ENCODE measurements around the gene MYOF. TPM values are rescaled to one million over a fixed set of nuclear protein-coding genes. Genes with fewer than 3 reads are reported as not detected.

Gene MYOF
- total and polyA plus RNA-seq, 4 donors, result 23.4 to 194 (median 82.2) TPM

DNA sequence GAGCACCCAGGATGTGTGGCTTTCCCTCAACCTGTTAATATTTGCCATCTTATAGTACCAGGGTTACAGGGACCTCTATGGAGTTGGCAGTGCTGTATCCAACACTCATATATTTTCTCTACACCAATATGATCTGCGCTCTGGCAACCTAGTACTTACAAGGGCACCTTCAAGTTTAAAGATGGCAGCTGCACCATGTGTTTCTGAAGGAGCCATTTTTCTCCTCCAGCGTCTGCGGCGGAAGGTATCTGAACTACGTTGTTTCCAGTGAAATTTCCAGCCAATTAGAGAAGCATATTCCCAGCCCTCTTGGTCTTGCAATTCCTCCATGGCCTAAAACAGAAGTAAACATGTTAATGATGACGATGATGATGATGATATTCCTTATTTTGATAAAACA, 125.6 kb downstream of the MYOF start:
- TF ChIP-seq, protein P1, sequence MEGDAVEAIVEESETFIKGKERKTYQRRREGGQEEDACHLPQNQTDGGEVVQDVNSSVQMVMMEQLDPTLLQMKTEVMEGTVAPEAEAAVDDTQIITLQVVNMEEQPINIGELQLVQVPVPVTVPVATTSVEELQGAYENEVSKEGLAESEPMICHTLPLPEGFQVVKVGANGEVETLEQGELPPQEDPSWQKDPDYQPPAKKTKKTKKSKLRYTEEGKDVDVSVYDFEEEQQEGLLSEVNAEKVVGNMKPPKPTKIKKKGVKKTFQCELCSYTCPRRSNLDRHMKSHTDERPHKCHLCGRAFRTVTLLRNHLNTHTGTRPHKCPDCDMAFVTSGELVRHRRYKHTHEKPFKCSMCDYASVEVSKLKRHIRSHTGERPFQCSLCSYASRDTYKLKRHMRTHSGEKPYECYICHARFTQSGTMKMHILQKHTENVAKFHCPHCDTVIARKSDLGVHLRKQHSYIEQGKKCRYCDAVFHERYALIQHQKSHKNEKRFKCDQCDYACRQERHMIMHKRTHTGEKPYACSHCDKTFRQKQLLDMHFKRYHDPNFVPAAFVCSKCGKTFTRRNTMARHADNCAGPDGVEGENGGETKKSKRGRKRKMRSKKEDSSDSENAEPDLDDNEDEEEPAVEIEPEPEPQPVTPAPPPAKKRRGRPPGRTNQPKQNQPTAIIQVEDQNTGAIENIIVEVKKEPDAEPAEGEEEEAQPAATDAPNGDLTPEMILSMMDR (IDR thresholded peaks at IDR 0.05; ENCODE audit: control extremely low read depth, extremely low read depth), result no peak
- Histone ChIP-seq H3K27ac (ENCODE audit: low read depth in 1 of 2, low read length in 1 of 2) (no peak overlapping the region), H3K9ac (ENCODE audit: insufficient read depth in 1 of 2, low read length in 2 of 2) (no peak overlapping the region)

DNA sequence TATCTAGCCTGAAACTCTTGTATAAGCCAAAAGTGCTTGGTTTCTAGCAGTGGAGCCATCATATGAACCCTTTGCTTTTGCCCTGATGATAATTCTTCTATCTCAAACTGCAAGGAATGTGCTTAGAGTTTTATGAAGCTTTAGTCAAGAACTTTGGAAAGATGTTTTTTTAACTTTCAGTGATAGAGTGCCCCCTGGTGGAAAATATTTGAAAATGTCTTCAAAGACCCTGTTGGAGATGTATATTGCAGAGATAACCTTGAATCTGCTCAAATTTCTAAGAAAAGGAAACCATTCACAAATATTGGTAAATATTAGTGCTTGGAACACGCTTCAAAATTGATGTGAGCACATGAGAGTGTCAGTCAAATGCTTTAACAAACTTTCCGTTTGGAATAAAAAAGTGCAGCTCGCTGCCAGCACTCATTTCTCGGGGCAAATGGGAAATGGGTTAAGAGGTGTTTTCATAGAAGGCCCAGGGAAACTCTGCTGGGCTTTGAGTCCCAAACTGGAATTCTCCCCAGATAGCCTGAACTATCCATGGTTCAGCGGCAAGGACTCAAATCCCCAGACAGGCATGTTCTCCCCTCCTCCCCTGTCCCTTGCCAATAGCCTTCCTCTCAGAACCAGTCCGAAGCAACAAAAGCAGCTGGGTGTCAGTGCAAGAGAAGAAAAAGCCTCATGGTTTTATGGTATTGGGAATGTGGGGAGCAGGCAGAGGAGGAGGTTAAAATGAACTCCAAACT, 129.3 kb downstream of the MYOF start:
- TF ChIP-seq, protein P1 (IDR thresholded peaks at IDR 0.05; ENCODE audit: control extremely low read depth, extremely low read depth), result peak; percentile 49
- ATAC-seq (ENCODE audit: insufficient read depth, low FRiP score) (no peak), DNase-seq (peak in 2 of 3 donors; percentile 69 to 79)

More for the DNA sequence above, 125.6 kb downstream of the MYOF start:
- H3K27me3 ChIP-seq (ENCODE audit: control insufficient read depth in 3 of 3, insufficient read depth in 3 of 3, low read length in 2 of 3), result no peaks in the 10 kb centered on the region
- no peak for DNase-seq
- H3K9me3 ChIP-seq (ENCODE audit: control insufficient read depth in 4 of 4, insufficient read depth in 3 of 4, low read length in 3 of 4), result peaks cover 0 to 2% (median 0%) of the 10 kb centered on the region in 4 donors
- no peak for ATAC-seq (ENCODE audit: insufficient read depth, low FRiP score)
- 93 to 94% methylated on average over 6 of the region's 6 CpGs for WGBS, 2 donors
- no peak overlapping the region for H3K4me3 ChIP-seq
- peaks cover 6 to 27% (median 21%) of the 10 kb centered on the region in 4 donors for H3K36me3 ChIP-seq (ENCODE audit: control insufficient read depth in 4 of 4, insufficient read depth in 4 of 4, low read length in 4 of 4)
- H3K4me1 ChIP-seq (ENCODE audit: control insufficient read depth in 5 of 5, insufficient read depth in 5 of 5, low read length in 5 of 5), result no peaks in the 10 kb centered on the region

DNA sequence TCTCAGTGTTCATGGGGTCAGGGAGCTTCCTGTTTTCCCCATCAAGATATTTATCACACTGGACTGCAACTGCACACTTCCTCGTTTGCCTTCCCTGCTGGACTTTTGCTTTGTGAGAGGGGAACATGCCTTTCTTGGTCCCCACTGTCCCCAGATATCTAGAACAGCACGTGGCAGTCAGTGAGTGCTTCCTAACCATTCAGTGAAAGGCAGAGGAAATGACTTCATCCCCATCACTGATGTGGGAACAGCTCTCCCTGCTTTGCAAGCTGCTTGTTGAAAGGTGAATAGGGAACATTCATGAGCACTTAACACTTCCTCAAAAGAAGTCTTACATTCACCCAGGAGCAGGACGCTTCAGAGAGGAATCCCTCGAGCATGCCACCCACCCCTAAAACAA, 135.4 kb downstream of the MYOF start:
- no peak overlapping the region for H3K9ac ChIP-seq (ENCODE audit: insufficient read depth in 1 of 2, low read length in 2 of 2)
- 9 to 27% methylated on average over 4 of the region's 4 CpGs for WGBS, 2 donors
- H3K27ac ChIP-seq (ENCODE audit: low read depth in 1 of 2, low read length in 1 of 2), result no peak overlapping the region
- H3K9me3 ChIP-seq (ENCODE audit: control insufficient read depth in 4 of 4, insufficient read depth in 3 of 4, low read length in 3 of 4), result no peaks in the 10 kb centered on the region
- H3K27me3 ChIP-seq (ENCODE audit: control insufficient read depth in 3 of 3, insufficient read depth in 3 of 3, low read length in 2 of 3), result no peaks in the 10 kb centered on the region
- ATAC-seq (ENCODE audit: insufficient read depth, low FRiP score) (no peak), DNase-seq (no peak)
- peaks cover 0 to 19% (median 0%) of the 10 kb centered on the region in 5 donors for H3K4me1 ChIP-seq (ENCODE audit: control insufficient read depth in 5 of 5, insufficient read depth in 5 of 5, low read length in 5 of 5)
- TF ChIP-seq, protein P1 (IDR thresholded peaks at IDR 0.05; ENCODE audit: control extremely low read depth, extremely low read depth), result no peak
- H3K36me3 ChIP-seq (ENCODE audit: control insufficient read depth in 4 of 4, insufficient read depth in 4 of 4, low read length in 4 of 4), result peaks cover 13 to 42% (median 35%) of the 10 kb centered on the region in 4 donors
- H3K4me3 ChIP-seq, result no peak overlapping the region

More for the DNA sequence above, 129.3 kb downstream of the MYOF start:
- Histone ChIP-seq H3K4me1 (ENCODE audit: control insufficient read depth in 5 of 5, insufficient read depth in 5 of 5, low read length in 5 of 5) (no peaks in the 10 kb centered on the region), H3K27ac (ENCODE audit: low read depth in 1 of 2, low read length in 1 of 2) (no peak overlapping the region), H3K36me3 (ENCODE audit: control insufficient read depth in 4 of 4, insufficient read depth in 4 of 4, low read length in 4 of 4) (peaks cover 18 to 36% (median 28%) of the 10 kb centered on the region in 4 donors), H3K9ac (ENCODE audit: insufficient read depth in 1 of 2, low read length in 2 of 2) (no peak overlapping the region), H3K27me3 (ENCODE audit: control insufficient read depth in 3 of 3, insufficient read depth in 3 of 3, low read length in 2 of 3) (no peaks in the 10 kb centered on the region), H3K4me3 (no peak overlapping the region), H3K9me3 (ENCODE audit: control insufficient read depth in 4 of 4, insufficient read depth in 3 of 4, low read length in 3 of 4) (no peaks in the 10 kb centered on the region)
- 56 to 58% methylated on average over 6 of the region's 6 CpGs for WGBS, 2 donors
